Mesendoderm (in vitro differentiated cells): ENCODE data around the gene NPPA.

Experiments used
- DNase-seq: peaks from one replicate; pipeline ENCODE4 v3.0.0; 2013
- H2AK5ac ChIP-seq: 2 replicates; pipeline ENCODE4 v1.6.1; 2013; ENCODE audit warnings: low read length, inconsistent platforms
- H2BK120ac ChIP-seq: 2 replicates; pipeline ENCODE4 v1.6.1; 2013; ENCODE audit warnings: low read depth, mild to moderate bottlenecking, low read length, moderate library complexity, mixed read lengths
- H2BK15ac ChIP-seq: replicated peaks from 2 replicates; pipeline ENCODE4 v1.6.1; 2013; ENCODE audit warnings: low read depth, mild to moderate bottlenecking, moderate library complexity
- H2BK5ac ChIP-seq: 2 replicates; pipeline ENCODE4 v1.6.1; 2013; ENCODE audit warnings: low read length, inconsistent platforms
- H3K18ac ChIP-seq: 2 replicates; pipeline ENCODE4 v1.6.1; 2013; ENCODE audit warnings: mild to moderate bottlenecking, low read length, mixed read lengths
- H3K23ac ChIP-seq: one replicate; pipeline ENCODE4 v1.6.1; 2013; ENCODE audit warnings: low read length
- H3K27ac ChIP-seq: 2 replicates; pipeline ENCODE4 v1.5.1; 2013; ENCODE audit warnings: low read depth, mild to moderate bottlenecking, inconsistent platforms, low read length, moderate library complexity
- H3K27me3 ChIP-seq: 2 replicates; pipeline ENCODE4 v1.6.1; 2013; ENCODE audit warnings: low read length, control low read depth, mild to moderate bottlenecking, inconsistent platforms; ENCODE audit not compliant: insufficient read depth, poor library complexity
- H3K36me3 ChIP-seq: 2 replicates; pipeline ENCODE4 v1.6.1; 2013; ENCODE audit warnings: low read length, inconsistent platforms; ENCODE audit not compliant: control insufficient read depth, insufficient read depth
- H3K4ac ChIP-seq: one replicate; pipeline ENCODE4 v1.6.1; 2013; ENCODE audit warnings: low read depth, mild to moderate bottlenecking, low read length, moderate library complexity
- H3K4me1 ChIP-seq: 2 replicates; pipeline ENCODE4 v1.6.1; 2013; ENCODE audit warnings: low read depth, low read length, inconsistent platforms; ENCODE audit not compliant: control insufficient read depth
- H3K4me2 ChIP-seq: 2 replicates; pipeline ENCODE4 v1.6.1; 2013; ENCODE audit warnings: low read length
- H3K4me3 ChIP-seq: 2 replicates; pipeline ENCODE4 v1.5.1; 2013; ENCODE audit warnings: mild to moderate bottlenecking, low read length
- H3K56ac ChIP-seq: one replicate; pipeline ENCODE4 v1.6.1; 2013; ENCODE audit warnings: low read length
- H3K79me1 ChIP-seq: 2 replicates; pipeline ENCODE4 v1.6.1; 2013; ENCODE audit warnings: low read length, inconsistent platforms
- H3K79me2 ChIP-seq: 2 replicates; pipeline ENCODE4 v1.6.1; 2013; ENCODE audit warnings: mild to moderate bottlenecking, low read length; ENCODE audit not compliant: control insufficient read depth, insufficient read depth
- H3K9ac ChIP-seq: 2 replicates; pipeline ENCODE4 v1.6.1; 2013; ENCODE audit warnings: low read length, inconsistent platforms
- H4K5ac ChIP-seq: one replicate; pipeline ENCODE4 v1.6.1; 2013; ENCODE audit warnings: low read length
- H4K8ac ChIP-seq: one replicate; pipeline ENCODE4 v1.6.1; 2013; ENCODE audit warnings: low read depth, mild to moderate bottlenecking, control low read depth, low read length, moderate library complexity
- WGBS: extraction: QIAGEN DNeasy Blood & Tissue Kit; methylation state at CpG from one replicate; pipeline ENCODE4 v1.1.7; 2013; ENCODE audit warnings: low lambda C conversion rate, missing lambda C conversion rate; ENCODE audit not compliant: insufficient coverage; ENCODE audit errors: extremely low coverage; 5-methylcytosine and 5-hydroxymethylcytosine counted together

The NPPA gene

GRCh38 chr1:11848373-11848700 lies 754 bp upstream of the NPPA start:
- Histone ChIP-seq H2BK15ac (no peak overlapping the region), H3K56ac (no peak overlapping the region), H3K4ac (no peak overlapping the region), H2BK5ac (no peak overlapping the region), H3K18ac (no peak overlapping the region), H3K4me2 (no peak overlapping the region), H3K79me1 (no peaks in the 10 kb centered on the region), H3K36me3 (peaks cover 4% of the 10 kb centered on the region), H3K27ac (no peak overlapping the region), H4K8ac (no peak overlapping the region), H3K27me3 (no peaks in the 10 kb centered on the region), H3K4me3 (no peak overlapping the region), H4K5ac (no peak overlapping the region), H3K4me1 (no peaks in the 10 kb centered on the region), H3K79me2 (no peaks in the 10 kb centered on the region), H2BK120ac (no peak overlapping the region), H3K23ac (no peak overlapping the region), H2AK5ac (no peak overlapping the region), H3K9ac (no peak overlapping the region)
- DNase-seq, result no peak
- no CpG with 5 or more reads among the region's 9 CpGs for WGBS

- Histone ChIP-seq H3K9ac (no peak overlapping the region), H3K4me2 (no peak overlapping the region), H3K56ac (no peak overlapping the region), H2AK5ac (no peak overlapping the region), H3K36me3 (peaks cover 4% of the 10 kb centered on the region), H2BK5ac (no peak overlapping the region), H3K4me3 (no peak overlapping the region), H2BK120ac (no peak overlapping the region), H4K8ac (no peak overlapping the region), H3K27me3 (no peaks in the 10 kb centered on the region), H3K18ac (no peak overlapping the region), H2BK15ac (no peak overlapping the region), H3K4ac (no peak overlapping the region), H3K79me1 (no peaks in the 10 kb centered on the region), H4K5ac (no peak overlapping the region), H3K4me1 (no peaks in the 10 kb centered on the region), H3K23ac (no peak overlapping the region), H3K79me2 (no peaks in the 10 kb centered on the region), H3K27ac (no peak overlapping the region)
- WGBS, result no CpG with 5 or more reads among the region's 5 CpGs
- DNase-seq, result peak; percentile 88
These were observed 1.8 kb downstream of the NPPA start for GRCh38 chr1:11845641-11846335.

GRCh38 chr1:11842154-11843041 lies 5.2 kb downstream of the NPPA start:
- no CpG with 5 or more reads among the region's 19 CpGs for WGBS
- H3K56ac ChIP-seq, result no peak overlapping the region

GRCh38 chr1:11841245-11842153 lies 6.1 kb downstream of the NPPA start:
- H2BK120ac ChIP-seq, result no peak overlapping the region
- H3K9ac ChIP-seq, result no peak overlapping the region
- H3K36me3 ChIP-seq, result peaks cover 4% of the 10 kb centered on the region
- no peak overlapping the region for H3K23ac ChIP-seq
- H2AK5ac ChIP-seq, result no peak overlapping the region
- H3K4me2 ChIP-seq, result no peak overlapping the region
- no peak for DNase-seq
- no CpG with 5 or more reads among the region's 17 CpGs for WGBS
- H4K8ac ChIP-seq, result no peak overlapping the region
- no peaks in the 10 kb centered on the region for H3K4me1 ChIP-seq
- H3K27me3 ChIP-seq, result no peaks in the 10 kb centered on the region
- no peaks in the 10 kb centered on the region for H3K79me1 ChIP-seq
- H3K79me2 ChIP-seq, result no peaks in the 10 kb centered on the region
- H2BK15ac ChIP-seq, result no peak overlapping the region
- H3K27ac ChIP-seq, result no peak overlapping the region
- no peak overlapping the region for H4K5ac ChIP-seq
- no peak overlapping the region for H3K56ac ChIP-seq
- no peak overlapping the region for H3K4me3 ChIP-seq
- no peak overlapping the region for H2BK5ac ChIP-seq
- no peak overlapping the region for H3K18ac ChIP-seq
- H3K4ac ChIP-seq, result no peak overlapping the region

More at GRCh38 chr1:11842154-11843041, 5.2 kb downstream of the NPPA start:
- no peak overlapping the region for H2BK120ac ChIP-seq
- no peak for DNase-seq
- H2BK15ac ChIP-seq, result no peak overlapping the region
- H3K79me1 ChIP-seq, result no peaks in the 10 kb centered on the region
- H3K27ac ChIP-seq, result no peak overlapping the region
- H3K4me2 ChIP-seq, result no peak overlapping the region
- no peaks in the 10 kb centered on the region for H3K27me3 ChIP-seq
- no peak overlapping the region for H3K9ac ChIP-seq
- no peaks in the 10 kb centered on the region for H3K4me1 ChIP-seq
- H4K5ac ChIP-seq, result no peak overlapping the region
- no peak overlapping the region for H4K8ac ChIP-seq
- H3K4ac ChIP-seq, result no peak overlapping the region
- no peak overlapping the region for H3K18ac ChIP-seq
- H3K23ac ChIP-seq, result no peak overlapping the region
- H3K36me3 ChIP-seq, result peaks cover 4% of the 10 kb centered on the region
- no peaks in the 10 kb centered on the region for H3K79me2 ChIP-seq
- H2BK5ac ChIP-seq, result no peak overlapping the region
- H2AK5ac ChIP-seq, result no peak overlapping the region
- no peak overlapping the region for H3K4me3 ChIP-seq

- Histone ChIP-seq H3K4me2 (no peak overlapping the region), H3K79me2 (no peaks in the 10 kb centered on the region), H3K4me3 (no peak overlapping the region), H3K23ac (no peak overlapping the region), H4K8ac (no peak overlapping the region), H4K5ac (no peak overlapping the region), H3K56ac (no peak overlapping the region), H3K9ac (no peak overlapping the region), H3K36me3 (peaks cover 9% of the 10 kb centered on the region), H3K79me1 (no peaks in the 10 kb centered on the region), H3K4ac (no peak overlapping the region), H2BK15ac (no peak overlapping the region), H2BK120ac (no peak overlapping the region), H2AK5ac (no peak overlapping the region), H3K4me1 (no peaks in the 10 kb centered on the region), H3K18ac (no peak overlapping the region), H2BK5ac (no peak overlapping the region), H3K27me3 (no peaks in the 10 kb centered on the region), H3K27ac (no peak overlapping the region)
- DNase-seq, result no peak
- no CpG with 5 or more reads among the region's 20 CpGs for WGBS
These were observed 7.6 kb downstream of the NPPA start for GRCh38 chr1:11839727-11840705.
